Stimulated activated CD8-positive, alpha-beta memory T cell treated with anti-CD3 and anti-CD28 coated beads, Interleukin-4, amount 100 ng/mL, for 48 hours (primary cell): ENCODE results near the gene C3orf20.
A peak's percentile ranks its signal among the peaks of the same experiment; 100 is the strongest.
"Not testable (repeated sequence)": the region's sequence is repeated elsewhere in the genome, so short reads cannot be mapped to it uniquely, and the experiment has no call there.

Source experiments
- DNase-seq: peaks from one replicate; pipeline ENCODE4 v3.0.0-alpha.2; 2020

The C3orf20 gene

DNA sequence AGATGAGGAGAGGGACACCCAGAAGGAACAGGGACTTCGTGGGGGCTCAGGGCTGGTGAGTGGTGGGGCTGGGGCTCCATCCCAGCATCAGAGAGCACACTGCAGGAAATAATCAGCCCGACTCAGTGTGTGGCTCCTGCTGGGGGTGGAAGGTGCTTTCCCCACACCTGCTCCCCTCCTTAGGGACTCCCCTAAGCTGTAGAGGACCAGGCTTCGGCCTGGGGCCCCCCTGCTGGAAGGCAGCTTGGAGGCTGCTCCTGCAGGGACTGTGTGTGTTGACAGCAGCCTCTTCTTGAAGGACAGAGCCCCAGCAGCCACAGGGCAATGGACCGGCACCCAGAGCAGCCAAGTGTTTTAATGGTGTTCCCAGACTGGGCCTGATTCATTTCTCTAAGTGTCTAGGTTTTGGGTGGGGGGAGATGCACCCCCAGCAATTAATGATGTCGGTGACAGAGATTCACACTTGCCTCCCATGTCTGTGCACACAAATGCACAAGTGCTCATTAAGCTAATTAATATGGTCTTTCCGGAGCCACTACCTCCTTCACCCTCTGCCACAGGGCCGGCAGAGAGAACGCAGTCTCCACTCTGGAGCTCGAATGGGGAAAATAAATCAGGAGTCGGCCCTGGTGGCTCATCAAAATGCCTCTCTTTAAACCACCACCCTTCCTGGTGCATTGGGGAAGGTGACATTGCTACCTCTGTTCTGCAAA lies 126.9 kb downstream of the C3orf20 start:
- no peak for DNase-seq

DNA sequence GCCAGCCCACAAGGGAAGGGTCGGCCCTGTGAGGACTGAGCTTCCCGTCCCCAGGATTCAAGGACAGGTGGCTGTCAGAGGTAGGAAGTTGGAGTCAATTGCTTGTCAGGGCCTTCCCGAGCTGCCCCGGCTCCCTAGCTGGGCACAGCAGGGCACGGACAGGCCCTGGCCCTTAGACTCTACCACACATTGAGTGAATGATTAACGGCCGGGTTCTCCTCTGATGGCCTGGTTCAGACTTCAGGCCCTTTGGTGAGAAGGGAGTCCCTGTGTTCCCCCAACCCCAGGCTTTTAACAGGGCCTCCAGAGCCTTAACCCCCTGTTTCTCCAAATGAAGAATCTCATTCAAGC lies 127.4 kb downstream of the C3orf20 start:
- no peak for DNase-seq

DNA sequence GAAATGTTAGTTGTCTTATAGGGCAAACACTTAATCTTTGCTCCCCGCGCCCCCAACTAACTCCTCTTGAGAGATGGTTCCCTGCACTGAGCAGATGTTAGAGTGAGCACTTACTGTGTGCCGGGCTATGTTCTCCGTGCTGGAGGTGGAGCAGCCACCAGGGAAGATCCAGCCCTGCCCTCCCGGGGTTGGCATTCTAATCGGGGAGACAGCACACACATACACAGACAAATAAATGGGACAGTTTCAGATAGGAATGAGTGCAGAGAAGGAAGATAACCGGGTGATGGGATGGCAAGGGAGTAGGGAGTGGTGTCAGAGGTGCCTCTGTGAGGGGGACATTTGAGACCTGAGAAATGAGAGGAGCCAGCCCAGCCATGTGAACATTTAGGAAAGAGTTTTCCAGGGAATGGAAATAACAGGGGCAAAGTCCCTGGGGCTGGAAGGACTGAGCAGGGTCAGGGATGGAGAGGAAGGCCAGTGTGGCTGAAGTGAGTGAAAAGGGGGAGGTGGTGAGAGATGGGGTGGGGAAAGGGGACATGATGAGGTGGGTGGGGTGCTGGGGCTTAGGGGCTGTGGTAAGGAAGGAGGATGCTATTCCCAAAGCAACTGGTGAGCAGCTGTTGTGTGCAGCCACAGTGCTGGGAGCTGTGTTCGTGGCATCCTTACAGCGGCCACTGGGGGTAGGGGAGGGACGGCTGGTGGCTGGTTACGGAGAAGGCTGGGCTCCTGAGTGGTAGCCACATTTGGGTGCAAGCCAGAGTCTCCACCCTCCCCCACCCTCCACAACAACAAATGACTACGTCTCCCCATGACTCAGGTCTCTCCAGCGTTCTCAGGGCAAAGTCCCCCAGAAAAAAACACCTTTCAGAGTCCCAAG lies 128.4 kb downstream of the C3orf20 start:
- no peak for DNase-seq

DNA sequence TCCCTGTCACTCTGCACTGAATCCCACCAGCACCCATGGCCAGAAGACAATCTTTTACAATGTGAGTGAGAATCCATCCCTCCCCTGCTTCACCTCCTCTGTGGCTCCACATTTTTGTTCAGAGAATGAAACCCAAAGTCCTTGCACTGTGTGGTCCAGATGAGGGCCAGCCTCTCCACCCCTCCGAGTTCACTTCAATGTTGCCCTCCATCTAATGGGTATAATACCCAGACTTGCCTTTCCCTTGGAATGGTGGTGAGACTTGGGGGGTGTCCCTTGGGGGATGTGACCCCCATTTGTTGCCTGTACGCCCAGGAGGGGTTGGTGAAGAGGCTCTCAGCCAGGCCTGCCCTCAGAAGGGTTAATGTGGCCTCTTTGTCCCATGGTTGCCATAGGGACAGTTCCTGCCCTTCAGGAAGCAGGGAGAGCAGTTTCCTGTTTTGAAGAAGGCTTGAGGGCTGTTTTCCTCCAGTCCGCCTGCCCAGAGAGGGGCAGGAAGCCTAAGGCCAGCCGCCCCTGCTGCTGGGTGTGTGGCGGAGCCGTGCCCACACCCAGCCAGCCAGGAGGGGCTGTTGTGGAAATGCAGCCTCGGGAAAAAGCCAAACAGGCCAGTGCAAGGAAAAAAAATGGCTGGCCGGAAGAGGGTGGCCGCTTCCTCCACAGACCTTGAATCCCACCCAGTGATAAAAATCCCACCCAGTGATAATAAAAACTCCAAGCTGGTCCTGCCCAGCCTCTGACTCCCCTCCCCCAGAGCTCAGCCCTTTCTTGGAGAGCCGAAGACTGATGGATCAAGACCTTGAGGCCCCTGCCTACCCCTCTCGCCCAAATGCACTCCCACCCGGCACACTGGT lies 129.3 kb downstream of the C3orf20 start:
- DNase-seq: no peak

DNA sequence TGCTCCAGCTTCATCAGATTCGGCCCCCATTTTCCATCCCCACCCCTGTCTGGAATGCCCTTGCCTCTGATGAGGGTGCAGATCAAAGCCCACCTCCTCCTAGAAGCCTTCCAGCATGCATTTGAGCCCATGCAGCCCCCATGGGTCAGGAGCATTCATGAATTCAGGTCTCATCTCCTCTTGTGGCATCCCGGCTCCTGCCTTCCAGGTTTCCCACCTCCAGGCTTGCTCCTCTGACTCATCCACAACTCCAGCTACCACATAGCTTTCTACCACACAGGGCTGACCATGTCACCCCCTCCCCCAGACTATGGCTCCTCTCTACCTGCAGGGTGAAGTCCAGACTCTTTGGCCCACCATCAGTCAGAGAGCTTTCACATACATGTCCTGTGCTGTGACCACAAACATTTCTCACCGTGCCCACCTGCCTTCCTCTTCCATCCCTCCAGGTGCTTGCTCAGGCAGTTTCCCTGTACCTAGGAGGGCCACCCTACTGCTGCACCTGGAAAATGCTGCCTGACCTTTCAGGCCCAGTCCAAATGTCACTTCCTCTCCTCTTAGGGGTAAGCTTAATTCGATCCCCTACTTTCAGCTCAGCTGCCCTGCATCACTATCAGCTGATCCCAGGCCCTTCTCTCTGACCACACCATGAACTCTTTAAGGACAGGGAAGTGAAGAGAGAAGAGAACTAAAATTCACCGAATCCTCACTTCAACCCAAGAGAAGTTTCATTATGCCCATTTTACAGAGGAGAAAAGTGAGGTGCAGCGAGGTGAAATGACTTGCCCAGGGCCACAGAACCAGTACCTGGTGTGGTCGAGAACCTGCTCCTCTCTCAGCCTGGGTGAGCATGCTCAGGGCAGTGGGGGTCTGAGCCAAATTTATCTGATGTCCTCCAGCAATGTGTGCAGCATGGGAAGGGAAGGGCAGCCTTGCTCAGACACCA lies 130.2 kb downstream of the C3orf20 start:
- no peak for DNase-seq

DNA sequence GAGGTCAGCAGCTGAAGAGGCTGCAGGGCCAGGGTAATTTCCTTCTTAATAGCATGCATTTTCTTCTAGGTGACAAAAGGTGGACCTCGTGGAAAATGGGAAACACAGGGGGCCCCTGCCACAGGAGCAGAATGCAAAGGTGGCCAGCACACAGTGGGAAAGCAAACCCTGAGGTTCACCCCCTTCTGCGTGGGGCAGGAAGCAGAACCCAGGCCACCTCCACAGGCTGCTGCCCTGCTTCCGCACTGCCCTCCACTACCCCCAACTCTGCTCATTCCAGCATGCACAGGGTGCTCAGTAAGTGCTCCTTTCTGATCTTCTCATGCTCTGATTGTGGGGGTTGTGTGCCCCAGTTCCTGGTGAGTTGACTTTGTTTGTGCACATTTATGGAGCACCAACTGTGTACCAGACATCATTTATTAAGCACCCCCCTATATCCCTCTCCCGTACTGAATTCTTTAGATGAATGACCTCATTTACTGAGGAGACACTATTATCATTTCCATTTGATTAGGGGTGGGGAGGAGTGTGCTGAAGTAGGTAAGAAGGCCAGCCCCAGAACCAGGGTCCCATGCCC lies 131.1 kb downstream of the C3orf20 start:
- no peak for DNase-seq

DNA sequence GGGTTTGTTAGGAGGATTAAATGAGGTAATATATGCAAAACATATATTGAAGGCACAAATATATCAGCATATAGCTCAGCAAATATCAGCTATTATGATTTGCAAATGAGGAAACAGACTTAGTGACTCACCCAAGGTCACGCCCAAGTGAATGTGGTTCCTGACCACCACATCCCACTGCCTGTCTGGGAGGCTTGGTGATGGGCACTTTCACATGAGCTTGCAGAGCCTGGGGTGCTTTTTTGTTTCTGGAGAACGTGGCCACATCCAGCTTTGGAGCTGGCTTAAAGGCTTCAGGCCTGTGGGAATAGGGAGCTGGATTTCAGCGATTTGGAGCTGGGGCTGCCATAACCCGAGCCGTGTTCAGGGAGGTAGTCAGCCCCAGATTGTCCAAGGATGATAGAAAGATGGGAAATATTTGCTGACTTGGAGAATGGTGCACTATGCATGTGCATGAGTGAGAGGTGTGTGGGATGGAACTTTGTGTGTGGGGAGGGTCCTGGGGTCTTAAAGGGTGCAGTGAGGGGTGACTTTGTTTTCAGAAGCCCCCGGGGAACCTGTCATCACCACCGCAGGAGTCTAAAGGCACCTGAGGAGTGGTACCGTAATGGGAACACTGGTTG lies 131.8 kb downstream of the C3orf20 start:
- peak; percentile 33 for DNase-seq

DNA sequence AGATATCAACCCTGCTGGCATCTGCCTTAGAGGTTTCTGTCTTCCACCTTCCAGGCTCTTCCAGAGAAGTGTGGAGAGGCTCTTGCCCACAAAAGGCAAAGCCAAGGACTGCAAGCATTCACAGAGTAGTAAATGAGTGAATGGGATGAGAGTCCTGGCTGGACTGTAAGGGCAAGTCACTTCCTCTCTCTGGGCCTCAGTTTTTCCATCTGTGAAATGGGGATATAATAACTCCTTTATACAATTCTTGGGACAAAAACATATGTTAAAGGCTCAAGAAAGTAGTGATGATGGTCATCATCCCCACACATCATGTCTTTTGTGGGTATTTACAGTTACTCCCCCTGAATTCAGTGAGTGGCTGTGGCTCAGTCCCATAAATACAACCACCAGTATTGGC lies 133.1 kb downstream of the C3orf20 start:
- DNase-seq: no peak

GRCh38 chr3:14808502-14809266 lies 133.7 kb downstream of the C3orf20 start:
- DNase-seq: no peak

DNA sequence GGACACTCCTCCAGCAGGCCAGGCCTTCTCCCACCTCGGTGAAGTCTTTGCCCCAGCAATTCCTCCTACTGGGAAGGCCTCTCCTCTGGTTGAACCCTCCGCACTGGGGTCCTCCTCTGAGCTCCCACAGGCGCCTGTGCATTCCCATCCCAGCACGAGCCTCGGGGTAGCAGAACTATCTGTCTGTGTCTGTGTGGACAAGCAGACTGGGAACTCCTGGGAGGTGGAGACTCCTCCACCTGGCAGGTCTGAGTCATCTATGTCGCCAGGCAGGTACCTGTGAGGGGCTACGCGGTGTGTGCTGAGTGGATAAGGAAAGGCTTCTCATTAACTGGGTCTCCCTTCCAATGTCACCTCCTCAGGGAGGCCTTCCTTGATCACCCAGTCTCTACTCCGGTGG lies 134.7 kb downstream of the C3orf20 start:
- not testable (repeated sequence) for DNase-seq

- no peak for DNase-seq
Measured at GRCh38 chr3:14810070-14810791, 135.3 kb downstream of the C3orf20 start.

- no peak for DNase-seq
Measured at GRCh38 chr3:14810801-14811661, 136.1 kb downstream of the C3orf20 start.

DNA sequence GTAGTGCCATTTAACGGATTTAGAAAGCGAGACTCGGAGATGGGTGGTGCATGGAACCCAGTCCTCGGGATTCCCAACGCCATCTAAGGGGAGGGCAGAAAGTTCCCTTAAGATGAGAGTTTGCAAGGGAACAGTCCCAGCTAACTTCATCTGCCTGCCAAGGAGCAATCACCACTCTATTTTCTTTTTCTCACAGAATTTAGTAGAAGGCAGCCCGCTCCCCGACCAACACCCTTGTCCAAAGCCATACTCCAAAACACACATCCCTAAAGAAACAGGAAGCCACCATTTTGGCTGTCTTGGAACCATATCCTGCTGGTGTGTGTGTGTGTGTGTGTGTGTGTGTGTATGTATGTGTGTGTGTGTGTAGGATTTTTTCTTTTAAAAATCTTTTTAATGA lies 136.7 kb downstream of the C3orf20 start:
- no peak for DNase-seq

DNA sequence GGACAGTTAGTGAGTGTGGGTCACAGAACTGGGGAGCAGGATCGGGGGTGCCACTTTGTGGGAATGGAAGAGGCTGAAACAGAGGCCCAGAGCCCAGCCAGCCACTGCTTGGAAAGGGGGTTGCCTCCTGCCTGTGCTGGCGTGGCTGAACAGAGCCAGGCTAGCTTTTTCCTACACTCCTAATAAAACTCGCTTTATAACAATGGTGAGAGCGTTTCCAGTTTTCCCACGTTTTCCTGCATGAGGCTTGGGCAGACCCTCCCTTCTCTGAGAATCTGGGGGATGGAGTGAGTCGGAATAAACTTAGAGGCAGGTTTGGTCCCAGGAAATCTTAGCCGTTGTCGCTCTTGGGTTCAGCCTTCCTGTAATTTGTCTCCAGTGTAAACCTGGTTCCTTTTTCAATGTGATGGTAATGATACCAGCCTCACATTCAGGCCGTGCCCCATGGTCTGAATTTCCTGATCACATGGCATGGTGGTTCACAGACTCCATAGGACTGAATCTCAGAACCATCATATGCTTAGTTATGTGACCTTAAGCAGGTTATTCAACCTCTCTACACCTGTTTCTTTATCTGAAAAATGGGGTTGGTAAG lies 137.4 kb downstream of the C3orf20 start:
- no peak for DNase-seq

DNA sequence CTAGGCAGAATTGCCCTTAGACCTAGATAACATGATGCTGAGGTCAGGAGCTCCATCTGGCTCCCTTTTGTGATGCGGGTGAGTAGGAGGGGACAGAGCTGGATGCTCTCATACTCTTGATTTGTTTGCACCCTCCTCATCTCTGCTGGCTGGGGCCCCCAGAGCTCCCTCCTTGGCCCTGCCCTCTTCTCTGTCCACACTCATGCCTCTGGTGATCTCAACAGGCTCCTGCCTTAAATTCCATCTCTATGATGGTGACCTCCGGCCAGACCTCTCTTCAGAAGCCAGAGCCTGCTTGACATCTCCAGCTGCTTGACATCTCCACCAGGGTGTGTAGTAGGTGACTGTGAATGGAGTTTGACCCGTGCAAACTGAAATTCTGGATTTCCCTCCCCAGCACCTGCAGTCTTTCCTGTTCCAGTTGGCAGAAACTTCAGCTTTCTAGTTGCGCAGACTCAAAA lies 139.5 kb downstream of the C3orf20 start:
- DNase-seq: no peak

- DNase-seq: no peak
Measured at GRCh38 chr3:14816359-14816758, 141.4 kb downstream of the C3orf20 start.

DNA sequence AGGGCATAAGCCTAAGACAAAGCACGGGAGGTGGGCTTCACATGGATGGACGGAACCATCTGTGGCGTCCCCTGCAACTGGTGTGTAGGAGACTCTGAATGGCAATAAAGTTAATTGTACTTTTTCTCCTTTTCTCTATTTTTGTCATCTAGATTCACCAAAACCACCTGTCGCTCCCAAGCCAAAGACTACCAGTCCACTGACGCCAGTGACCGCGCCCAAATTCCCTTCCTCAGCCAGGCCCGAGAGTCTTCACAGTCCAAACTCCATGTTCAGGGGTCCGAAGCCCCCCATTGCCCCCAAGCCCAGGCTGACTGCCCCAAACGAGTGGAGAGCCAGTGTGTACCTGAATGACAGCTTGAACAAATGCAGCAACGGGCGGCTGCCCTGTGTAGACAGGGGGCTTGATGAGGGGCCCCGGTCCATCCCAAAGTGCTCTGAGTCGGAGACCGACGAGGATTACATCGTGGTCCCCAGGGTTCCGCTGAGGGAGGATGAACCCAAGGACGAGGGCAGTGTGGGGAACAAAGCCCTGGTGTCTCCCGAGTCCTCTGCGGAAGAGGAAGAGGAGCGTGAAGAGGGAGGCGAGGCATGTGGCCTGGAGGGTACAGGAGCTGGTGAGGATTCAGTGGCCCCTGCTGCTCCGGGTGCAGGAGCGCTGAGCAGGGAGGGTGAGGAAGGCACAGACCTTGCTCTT lies 144.0 kb downstream of the C3orf20 start, which contains the start of gene FGD5:
Gene FGD5, plus strand, starts transcription at position 159 of the 697 bp plus-strand sequence. Its CDS starts 110 bp downstream, at position 269.
- DNase-seq: no peak

DNA sequence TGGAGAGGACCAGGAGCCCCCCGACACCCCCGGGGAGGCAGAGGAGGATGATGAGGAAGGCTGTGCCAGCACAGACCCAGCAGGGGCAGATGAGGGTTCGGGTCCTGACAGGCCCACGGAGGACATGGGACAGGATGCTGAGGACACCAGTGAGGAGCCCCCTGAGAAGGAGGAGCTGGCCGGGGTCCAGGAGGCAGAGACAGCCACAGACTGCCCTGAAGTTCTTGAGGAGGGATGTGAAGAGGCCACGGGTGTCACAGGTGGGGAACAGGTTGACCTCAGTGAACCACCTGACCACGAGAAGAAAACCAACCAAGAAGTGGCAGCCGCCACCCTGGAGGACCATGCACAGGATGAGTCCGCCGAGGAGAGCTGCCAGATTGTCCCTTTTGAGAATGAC lies 144.7 kb downstream of the C3orf20 start:
- DNase-seq: no peak
